IMR-90 (cell line): ENCODE data around the gene ECM2. TPM values are rescaled to one million over a fixed set of nuclear protein-coding genes. Genes with fewer than 3 reads are reported as not detected.

ENCODE experiments used
- ATAC-seq: fragments of 200-7000 bp; cut with Tn5 transposase; 2 replicates; pipeline ENCODE4 v1.9.1; 2020; ENCODE audit warnings: low read depth, mild to moderate bottlenecking, moderate library complexity
- BruUV-seq: library from RNA; stranded (reverse); fragments of 400-500 nt; replicated peaks from 2 replicates; lab custom pipeline; 2021; lab: Mats Ljungman, UMichigan
- CTCF ChIA-PET: fragments of 300-600 bp; formaldehyde crosslinking; extraction: SDS; loops from one replicate; lab custom pipeline; 2021; ENCODE audit warnings: antibody characterized with exemption; lab: Yijun Ruan, JAX
- POLR2A ChIA-PET: fragments of 300-600 bp; sonication (Branson Sonifier 250); formaldehyde crosslinking; loops from one replicate; lab custom pipeline; 2022; ENCODE audit warnings: antibody characterized with exemption; ENCODE audit not compliant: unreplicated experiment; lab: Charles Lee
- DNase-seq: peaks from one replicate; pipeline ENCODE4 v3.0.0; 2013
- H2AFZ ChIP-seq: replicated peaks from 2 replicates; pipeline ENCODE3; 2013; ENCODE audit warnings: low read length, mild to moderate bottlenecking; ENCODE audit not compliant: poor library complexity
- H2AK5ac ChIP-seq: 2 replicates; pipeline ENCODE4 v1.6.1; 2013; ENCODE audit warnings: low read depth, low read length, inconsistent platforms
- H2AK9ac ChIP-seq: replicated peaks from 2 replicates; pipeline ENCODE3; 2013; ENCODE audit warnings: mild to moderate bottlenecking, low read depth, low read length, moderate library complexity; ENCODE audit not compliant: poor library complexity
- H2BK120ac ChIP-seq: 2 replicates; pipeline ENCODE4 v1.6.1; 2013; ENCODE audit warnings: low read depth, low read length, inconsistent platforms
- H2BK15ac ChIP-seq: 3 replicates; pipeline ENCODE4 v1.6.1; 2013; ENCODE audit warnings: low read depth, low read length, inconsistent platforms
- H2BK20ac ChIP-seq: 2 replicates; pipeline ENCODE4 v1.6.1; 2013; ENCODE audit warnings: low read depth, mild to moderate bottlenecking, inconsistent platforms, low read length, moderate library complexity
- H2BK5ac ChIP-seq: 2 replicates; pipeline ENCODE4 v1.6.1; 2013; ENCODE audit warnings: mild to moderate bottlenecking, low read depth, low read length, inconsistent platforms; ENCODE audit not compliant: poor library complexity, severe bottlenecking
- H3K14ac ChIP-seq: replicated peaks from 2 replicates; pipeline ENCODE4 v1.6.1; 2013; ENCODE audit warnings: low read depth, low read length, inconsistent platforms
- H3K18ac ChIP-seq: 2 replicates; pipeline ENCODE4 v1.6.1; 2013; ENCODE audit warnings: low read depth, low read length, control low read depth
- H3K23ac ChIP-seq: 2 replicates; pipeline ENCODE4 v1.6.1; 2013; ENCODE audit warnings: low read depth, low read length, inconsistent platforms
- H3K27ac ChIP-seq: 2 replicates; pipeline ENCODE4 v1.5.1; 2013; ENCODE audit warnings: mild to moderate bottlenecking, control low read depth, low read length; ENCODE audit not compliant: insufficient read depth
- H3K27me3 ChIP-seq: 2 replicates; pipeline ENCODE4 v1.6.1; 2013; ENCODE audit warnings: low read length; ENCODE audit not compliant: control insufficient read depth, insufficient read depth
- H3K36me3 ChIP-seq: 2 replicates; pipeline ENCODE4 v1.6.1; 2013; ENCODE audit warnings: low read length, mixed read lengths; ENCODE audit not compliant: control insufficient read depth, insufficient read depth
- H3K4ac ChIP-seq: 2 replicates; pipeline ENCODE4 v1.6.1; 2013; ENCODE audit warnings: low read depth, low read length, inconsistent platforms
- H3K4me1 ChIP-seq: 2 replicates; pipeline ENCODE4 v1.6.1; 2013; ENCODE audit warnings: low read length, mixed read lengths; ENCODE audit not compliant: control insufficient read depth, insufficient read depth
- H3K4me2 ChIP-seq: 2 replicates; pipeline ENCODE4 v1.6.1; 2013; ENCODE audit warnings: low read depth, mild to moderate bottlenecking, control low read depth, low read length, moderate library complexity
- H3K4me3 ChIP-seq: 2 replicates; pipeline ENCODE4 v1.5.1; 2013; ENCODE audit warnings: low read depth, mild to moderate bottlenecking, control low read depth, low read length, moderate library complexity; ENCODE audit not compliant: insufficient read depth
- H3K56ac ChIP-seq: 2 replicates; pipeline ENCODE4 v1.6.1; 2013; ENCODE audit warnings: low read length, inconsistent platforms; ENCODE audit not compliant: insufficient read depth; ENCODE audit errors: extremely low read depth
- H3K79me1 ChIP-seq, 2 experiments: 2 replicates each; pipeline ENCODE4 v1.6.1; 2013; ENCODE audit warnings: low read length in 2 of 2, inconsistent platforms in 1 of 2, low read depth in 1 of 2
- H3K9ac ChIP-seq: 2 replicates; pipeline ENCODE4 v1.6.1; 2013; ENCODE audit warnings: low read depth, low read length, control low read depth
- H3K9me1 ChIP-seq: 2 replicates; pipeline ENCODE4 v1.6.1; 2013; ENCODE audit warnings: low read length, inconsistent platforms; ENCODE audit not compliant: insufficient read depth
- H3K9me3 ChIP-seq: 2 replicates; pipeline ENCODE4 v1.6.1; 2013; ENCODE audit warnings: low read length; ENCODE audit not compliant: control insufficient read depth, insufficient read depth
- H4K20me1 ChIP-seq: 2 replicates; pipeline ENCODE4 v1.6.1; 2013; ENCODE audit warnings: low read length, inconsistent platforms; ENCODE audit not compliant: insufficient read depth
- H4K5ac ChIP-seq: 2 replicates; pipeline ENCODE4 v1.6.1; 2013; ENCODE audit warnings: mild to moderate bottlenecking, low read depth, low read length, control low read depth
- H4K8ac ChIP-seq, 2 experiments: 2 replicates each; pipeline ENCODE4 v1.6.1; 2013; ENCODE audit warnings: low read depth in 2 of 2, low read length in 2 of 2, control low read depth in 1 of 2, inconsistent platforms in 1 of 2
- H4K91ac ChIP-seq: 2 replicates; pipeline ENCODE4 v1.6.1; 2013; ENCODE audit warnings: low read depth, low read length, inconsistent platforms; ENCODE audit not compliant: insufficient read depth
- CEBPB ChIP-seq: IDR thresholded peaks from 2 replicates; pipeline ENCODE4 v1.6.1; 2012; ENCODE audit warnings: low read depth, low read length, improper control_type of control experiment
- CHD1 ChIP-seq: IDR thresholded peaks from 2 replicates; pipeline ENCODE4 v1.6.1; 2012; ENCODE audit warnings: low read depth, low read length, improper control_type of control experiment
- FOS ChIP-seq: fragments of 150-350 bp; IDR thresholded peaks from 2 replicates; pipeline ENCODE4 v1.6.1; 2016; ENCODE audit warnings: low read depth, low read length
- MAFK ChIP-seq: IDR thresholded peaks from 2 replicates; pipeline ENCODE4 v1.6.1; 2012; ENCODE audit warnings: low read depth, low read length, improper control_type of control experiment
- NFE2L2 ChIP-seq: fragments of 150-350 bp; IDR thresholded peaks from 2 replicates; pipeline ENCODE4 v1.6.1; 2016; ENCODE audit warnings: low read depth, mild to moderate bottlenecking, low read length
- RAD21 ChIP-seq: IDR thresholded peaks from 2 replicates; pipeline ENCODE4 v1.6.1; 2012; ENCODE audit warnings: low read length, improper control_type of control experiment
- RFX5 ChIP-seq: IDR thresholded peaks from 2 replicates; pipeline ENCODE4 v1.8.0; 2012; ENCODE audit warnings: low read depth, mild to moderate bottlenecking, low read length, moderate library complexity
- SMC3 ChIP-seq: fragments of 150-350 bp; IDR thresholded peaks from 2 replicates; pipeline ENCODE4 v1.6.1; 2016; ENCODE audit warnings: low read depth, mild to moderate bottlenecking, antibody characterized with exemption, low read length, moderate library complexity
- dilution Hi-C: fragments of 300-500 bp; cut with HindIII; formaldehyde crosslinking; loops from one replicate; pipeline ENCODE4 v1.14.3; 2018; ENCODE audit warnings: low sequenced_read_pairs; ENCODE audit not compliant: unreplicated experiment
- in situ Hi-C: fragments of 300-500 bp; cut with MboI; formaldehyde crosslinking; loops from 3 replicates; pipeline ENCODE4 v1.14.3; 2019; ENCODE audit warnings: low sequenced_read_pairs, inconsistent platforms, mixed read lengths
- intact Hi-C: fragments of 100-400 bp; cut with micrococcal nuclease; formaldehyde crosslinking; loops from 2 replicates; pipeline ENCODE4 v1.10.0; 2022
- polyA plus RNA-seq, 3 experiments: library from polyadenylated mRNA; depleted of rRNA; stranded (reverse); fragments of >200 nt; gene quantifications; 2 replicates each; pipeline ENCODE4 v1.2.3, GENCODE V29; 2012; ENCODE audit warnings: low replicate concordance in 1 of 3
- total RNA-seq: library from RNA; depleted of rRNA; stranded (reverse); fragments of >200 nt; gene quantifications from 2 replicates; pipeline ENCODE4 v1.2.3, GENCODE V29; 2012
- TF ChIP-seq, protein P1 (sequence below): conservative IDR thresholded peaks from 2 replicates; pipeline ENCODE4 v1.5.1; 2012; ENCODE audit warnings: mild to moderate bottlenecking, low read depth, low read length, improper control_type of control experiment
- TF ChIP-seq, protein P2 (sequence below): fragments of 150-350 bp; IDR thresholded peaks from 2 replicates; pipeline ENCODE4 v1.6.1; 2017; ENCODE audit warnings: mild to moderate bottlenecking, antibody characterized with exemption, low read length, low read depth

The ECM2 gene
- total and polyA plus RNA-seq, 2 of the 4 experiments (the other 2 are of a cell fraction) = 0.26 to 0.36 TPM

DNA sequence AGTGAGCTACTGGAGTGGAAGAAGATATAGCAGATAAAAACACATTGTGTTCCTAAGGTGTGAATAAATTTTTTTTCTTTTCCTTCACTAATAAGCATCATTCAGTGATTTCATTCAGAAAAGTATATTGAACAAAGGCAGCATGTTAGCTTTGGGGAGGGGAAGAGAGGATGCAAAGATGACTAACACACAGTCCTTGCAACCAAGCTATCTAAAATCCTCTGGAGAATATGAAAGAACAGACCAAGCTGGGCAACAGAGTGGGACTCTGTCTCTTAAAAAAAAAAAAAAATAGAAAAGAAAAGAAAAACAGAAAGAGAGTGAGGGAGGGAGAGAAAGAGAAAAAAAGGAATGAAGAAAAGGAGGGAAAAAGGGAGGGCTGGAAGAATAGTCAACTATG, 89.3 kb downstream of the ECM2 start:
- H3K18ac ChIP-seq = no peak overlapping the region
- no peak overlapping the region for H2AK5ac ChIP-seq
- dilution Hi-C loops = no loop called here
- no peaks in the 10 kb centered on the region for H3K9me3 ChIP-seq
- H3K9ac ChIP-seq = no peak overlapping the region
- no peak overlapping the region for H3K4me2 ChIP-seq
- H3K79me1 ChIP-seq = no peaks in the 10 kb centered on the region
- no peak overlapping the region for H4K8ac ChIP-seq
- intact Hi-C loops = no loop called here
- POLR2A ChIA-PET = no interaction called here
- no peak overlapping the region for H3K4me3 ChIP-seq
- H3K4me1 ChIP-seq = no peaks in the 10 kb centered on the region
- no peak overlapping the region for H2BK20ac ChIP-seq
- no peak overlapping the region for H2BK15ac ChIP-seq
- H4K5ac ChIP-seq = no peak overlapping the region
- no peaks in the 10 kb centered on the region for H4K20me1 ChIP-seq
- no peak overlapping the region for H2BK5ac ChIP-seq
- no peaks in the 10 kb centered on the region for H3K36me3 ChIP-seq
- in situ Hi-C loops = no loop called here
- no peak overlapping the region for H3K27ac ChIP-seq
- ATAC-seq = no peak
- no peak overlapping the region for H3K14ac ChIP-seq
- no peak overlapping the region for H3K56ac ChIP-seq
- no peak overlapping the region for H3K23ac ChIP-seq
- no peak overlapping the region for H2BK120ac ChIP-seq
- H3K4ac ChIP-seq = no peak overlapping the region
- no peak overlapping the region for H4K91ac ChIP-seq
- no peak overlapping the region for H2AFZ ChIP-seq
- TF ChIP-seq FOS (no peak), RFX5 (no peak), SMC3 (no peak), MAFK (no peak), CEBPB (no peak), NFE2L2 (no peak), RAD21 (no peak), CHD1 (no peak)
- TF ChIP-seq, protein P1, sequence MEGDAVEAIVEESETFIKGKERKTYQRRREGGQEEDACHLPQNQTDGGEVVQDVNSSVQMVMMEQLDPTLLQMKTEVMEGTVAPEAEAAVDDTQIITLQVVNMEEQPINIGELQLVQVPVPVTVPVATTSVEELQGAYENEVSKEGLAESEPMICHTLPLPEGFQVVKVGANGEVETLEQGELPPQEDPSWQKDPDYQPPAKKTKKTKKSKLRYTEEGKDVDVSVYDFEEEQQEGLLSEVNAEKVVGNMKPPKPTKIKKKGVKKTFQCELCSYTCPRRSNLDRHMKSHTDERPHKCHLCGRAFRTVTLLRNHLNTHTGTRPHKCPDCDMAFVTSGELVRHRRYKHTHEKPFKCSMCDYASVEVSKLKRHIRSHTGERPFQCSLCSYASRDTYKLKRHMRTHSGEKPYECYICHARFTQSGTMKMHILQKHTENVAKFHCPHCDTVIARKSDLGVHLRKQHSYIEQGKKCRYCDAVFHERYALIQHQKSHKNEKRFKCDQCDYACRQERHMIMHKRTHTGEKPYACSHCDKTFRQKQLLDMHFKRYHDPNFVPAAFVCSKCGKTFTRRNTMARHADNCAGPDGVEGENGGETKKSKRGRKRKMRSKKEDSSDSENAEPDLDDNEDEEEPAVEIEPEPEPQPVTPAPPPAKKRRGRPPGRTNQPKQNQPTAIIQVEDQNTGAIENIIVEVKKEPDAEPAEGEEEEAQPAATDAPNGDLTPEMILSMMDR = no peak
- TF ChIP-seq, protein P2, sequence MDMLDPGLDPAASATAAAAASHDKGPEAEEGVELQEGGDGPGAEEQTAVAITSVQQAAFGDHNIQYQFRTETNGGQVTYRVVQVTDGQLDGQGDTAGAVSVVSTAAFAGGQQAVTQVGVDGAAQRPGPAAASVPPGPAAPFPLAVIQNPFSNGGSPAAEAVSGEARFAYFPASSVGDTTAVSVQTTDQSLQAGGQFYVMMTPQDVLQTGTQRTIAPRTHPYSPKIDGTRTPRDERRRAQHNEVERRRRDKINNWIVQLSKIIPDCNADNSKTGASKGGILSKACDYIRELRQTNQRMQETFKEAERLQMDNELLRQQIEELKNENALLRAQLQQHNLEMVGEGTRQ = no peak
- CTCF ChIA-PET = no interaction called here
- BruUV-seq = no TSS peak
- H2AK9ac ChIP-seq = no peak overlapping the region
- DNase-seq = no peak
- H3K27me3 ChIP-seq = no peaks in the 10 kb centered on the region; the same call in 1 of the 2 replicates
- H3K9me1 ChIP-seq = no peaks in the 10 kb centered on the region
